Measurements from ENCODE around the gene ABCB11. TPM values are rescaled to one million over a fixed set of nuclear protein-coding genes. Genes with fewer than 3 reads are reported as not detected.

ABCB11 gene
- total and polyA plus RNA-seq, 9 of the 15 experiments (the other 6 are each of a cell fraction or from before 2014, with no cell fraction given), result 0.04 to 0.51 (median 0.10) TPM; not detected in 1

DNA sequence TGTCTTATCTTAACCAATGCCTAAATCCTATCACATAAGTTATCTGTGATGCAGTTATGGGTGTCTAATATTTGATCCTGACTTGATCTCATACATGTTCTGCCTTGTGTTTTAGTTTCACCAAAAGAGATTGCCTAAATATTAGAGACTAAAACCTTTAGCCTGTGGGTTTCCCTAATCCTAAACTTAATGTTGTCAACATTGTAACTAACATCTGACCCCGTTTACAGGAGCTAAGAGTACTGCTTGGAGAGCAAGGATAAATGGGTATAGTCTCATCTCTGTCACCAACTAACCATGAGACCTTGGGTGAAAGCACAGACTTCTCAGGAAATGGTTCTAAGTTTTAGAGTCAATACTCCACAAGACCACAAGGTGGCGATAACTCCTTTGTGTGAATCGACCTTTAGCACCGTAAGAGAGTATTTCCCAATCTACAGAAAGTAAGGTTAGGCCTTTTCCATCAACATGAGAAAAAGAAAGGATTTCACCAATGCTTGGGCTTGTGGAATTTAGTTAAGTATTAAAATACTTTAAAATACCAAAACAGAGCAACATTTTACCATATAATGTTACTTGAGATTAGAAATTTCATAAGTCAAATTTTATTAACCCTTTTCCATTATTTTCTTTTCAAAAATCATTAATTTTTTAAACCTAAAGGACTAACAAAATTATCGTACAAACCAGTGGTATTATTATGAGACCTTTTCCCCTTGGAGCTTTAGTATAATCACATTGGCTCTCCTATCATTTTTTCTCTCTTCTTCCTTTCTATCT, 69.5 kb downstream of the ABCB11 start (continued):
- TF ChIP-seq REST (IDR thresholded peaks at IDR 0.05; ENCODE audit: borderline replicate concordance) (peak; percentile 93), REST (CRISPR knock-in tag; IDR thresholded peaks at IDR 0.05; ENCODE audit: low read depth) (no peak), STAT6 (CRISPR knock-in tag; IDR thresholded peaks at IDR 0.05) (peak; percentile 87; the same call in 1 of the 2 replicates), ARID1B (IDR thresholded peaks at IDR 0.05) (0 out of 2 replicates have a peak, but pooled peaks have one; percentile 4), ZNF274 (IDR thresholded peaks at IDR 0.05; ENCODE audit: borderline replicate concordance, low read depth, low read length) (no peak), MECOM (CRISPR knock-in tag; IDR thresholded peaks at IDR 0.05) (no peak), ZC3H8 (IDR thresholded peaks at IDR 0.05) (no peak), TARDBP (IDR thresholded peaks at IDR 0.05) (0 out of 2 replicates have a peak, but pooled peaks have one; percentile 39), HNRNPLL (IDR thresholded peaks at IDR 0.05; ENCODE audit: low read depth, low read length, poor library complexity, severe bottlenecking) (no peak), EP300 (IDR thresholded peaks at IDR 0.05; ENCODE audit: low read length) (peak; percentile 28; the same call in 1 of the 2 replicates), KAT8 (IDR thresholded peaks at IDR 0.05; ENCODE audit: low read depth) (no peak), ZNF668 (CRISPR knock-in tag; IDR thresholded peaks at IDR 0.05) (no peak), KLF16 (IDR thresholded peaks at IDR 0.05) (0 out of 2 replicates have a peak, but pooled peaks have one; percentile 55)
- TF ChIP-seq, protein P1, sequence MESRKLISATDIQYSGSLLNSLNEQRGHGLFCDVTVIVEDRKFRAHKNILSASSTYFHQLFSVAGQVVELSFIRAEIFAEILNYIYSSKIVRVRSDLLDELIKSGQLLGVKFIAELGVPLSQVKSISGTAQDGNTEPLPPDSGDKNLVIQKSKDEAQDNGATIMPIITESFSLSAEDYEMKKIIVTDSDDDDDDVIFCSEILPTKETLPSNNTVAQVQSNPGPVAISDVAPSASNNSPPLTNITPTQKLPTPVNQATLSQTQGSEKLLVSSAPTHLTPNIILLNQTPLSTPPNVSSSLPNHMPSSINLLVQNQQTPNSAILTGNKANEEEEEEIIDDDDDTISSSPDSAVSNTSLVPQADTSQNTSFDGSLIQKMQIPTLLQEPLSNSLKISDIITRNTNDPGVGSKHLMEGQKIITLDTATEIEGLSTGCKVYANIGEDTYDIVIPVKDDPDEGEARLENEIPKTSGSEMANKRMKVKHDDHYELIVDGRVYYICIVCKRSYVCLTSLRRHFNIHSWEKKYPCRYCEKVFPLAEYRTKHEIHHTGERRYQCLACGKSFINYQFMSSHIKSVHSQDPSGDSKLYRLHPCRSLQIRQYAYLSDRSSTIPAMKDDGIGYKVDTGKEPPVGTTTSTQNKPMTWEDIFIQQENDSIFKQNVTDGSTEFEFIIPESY (CRISPR knock-in tag; IDR thresholded peaks at IDR 0.05), result 0 out of 2 replicates have a peak, but pooled peaks have one; percentile 25
